Sigmoid colon (tissue), 7 donors: ENCODE results near the gene SPDL1. TPM values are rescaled to one million over a fixed set of nuclear protein-coding genes. Genes with fewer than 3 reads are reported as not detected.

Experiments used
- DNase-seq: peaks from one replicate; pipeline ENCODE4 v3.0.0-alpha.2; 2019
- H3K27ac ChIP-seq, 4 donors: fragments of 200-600 bp; sonication (generic); one replicate each; pipeline ENCODE4 v1.5.1; 2016 to 2019; ENCODE audit warnings: mild to moderate bottlenecking in 1 of 4
- H3K27me3 ChIP-seq, 3 donors: fragments of 200-600 bp; sonication (generic); one replicate each; pipeline ENCODE4 v1.5.1; 2019; ENCODE audit warnings: mild to moderate bottlenecking in 1 of 3
- H3K36me3 ChIP-seq, 4 donors: fragments of 200-600 bp; sonication (generic); one replicate each; pipeline ENCODE4 v1.5.1; 2016 to 2019
- H3K4me1 ChIP-seq, 4 donors: fragments of 200-600 bp; sonication (generic); one replicate each; pipeline ENCODE4 v1.5.1; 2017 to 2019
- H3K4me3 ChIP-seq, 4 donors: fragments of 200-600 bp; sonication (generic); one replicate each; pipeline ENCODE4 v1.5.1; 2017 to 2019; ENCODE audit warnings: mild to moderate bottlenecking in 2 of 4, moderate library complexity in 1 of 4
- H3K9me3 ChIP-seq, 4 donors: fragments of 200-600 bp in 3 of 4; sonication (generic) in 3 of 4; one replicate each; pipeline versions ENCODE4 v1.5.1 to v1.6.1; 2013 to 2019
- EP300 ChIP-seq, 4 donors: sonication (generic); formaldehyde crosslinking; IDR thresholded peaks; one replicate each; pipeline ENCODE4 v1.6.1; 2017; ENCODE audit warnings: antibody characterized with exemption in 4 of 4
- POLR2A ChIP-seq, 2 donors: fragments of 450-650 bp; IDR thresholded peaks; one replicate each; pipeline ENCODE4 v1.6.1; 2016; ENCODE audit warnings: antibody characterized with exemption in 2 of 2, mild to moderate bottlenecking in 2 of 2, moderate library complexity in 2 of 2
- POLR2AphosphoS5 ChIP-seq, 4 donors: sonication (generic); formaldehyde crosslinking; IDR thresholded peaks; one replicate each; pipeline ENCODE4 v1.6.1; 2017; ENCODE audit warnings: antibody characterized with exemption in 4 of 4
- WGBS, 2 donors: extraction: QIAGEN DNeasy Blood & Tissue Kit; methylation state at CpG; one replicate each; pipeline ENCODE4 v1.1.7; 2013; 5-methylcytosine and 5-hydroxymethylcytosine counted together
- intact Hi-C: fragments of 100-400 bp; cut with DNase I; formaldehyde crosslinking; loops from one replicate; pipeline ENCODE4 v1.15.1; 2023
- polyA plus RNA-seq, 3 donors: library from polyadenylated mRNA; stranded (reverse); fragments of 200-250 nt; gene quantifications; one replicate each; pipeline ENCODE4 v1.2.3, GENCODE V29; 2013
- total RNA-seq, 4 donors: library from RNA; depleted of rRNA; stranded (reverse); fragments of >200 nt; gene quantifications; one replicate each; pipeline ENCODE4 v1.1.0, GENCODE V29; 2016
- TF ChIP-seq, protein P1 (sequence below), 4 experiments: fragments of 450-650 bp in 3 of 4; fragments of 200-600 bp in 1 of 4; IDR thresholded peaks; one replicate each; pipeline ENCODE4 v1.5.1; 2016 to 2019; ENCODE audit warnings: antibody characterized with exemption in 4 of 4, mild to moderate bottlenecking in 3 of 4, moderate library complexity in 2 of 4
- donor health status: healthy with polysubstance abuse.
- donor health status: Bipolar disorder and iron deficiency.
- donor health status: healthy.

SPDL1 gene
- total and polyA plus RNA-seq, 7 donors, result 3.0 to 14.7 (median 8.0) TPM

DNA sequence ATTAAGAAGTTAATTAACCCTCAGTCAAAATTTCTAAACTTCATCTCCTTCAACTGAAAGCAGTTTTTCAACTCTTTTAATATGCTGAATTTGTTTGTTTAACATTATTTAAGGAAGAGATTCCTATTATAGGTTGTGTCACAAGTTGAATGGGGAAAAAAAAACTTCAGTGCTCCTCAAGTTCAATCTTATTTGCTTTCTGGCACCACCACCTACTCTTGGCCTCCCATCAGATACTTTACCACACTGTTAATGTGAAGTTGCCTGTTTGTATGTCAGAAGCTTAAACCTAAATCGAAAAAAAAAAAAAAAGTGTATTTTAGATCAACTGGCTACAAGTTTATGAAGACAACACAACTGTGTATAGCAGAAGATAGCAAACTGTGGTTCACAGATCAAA, 49.4 kb downstream of the SPDL1 start:
- Histone ChIP-seq H3K27ac (no peak overlapping the region), H3K4me1 (peaks cover 0 to 6% (median 5%) of the 10 kb centered on the region in 4 donors), H3K36me3 (no peaks in the 10 kb centered on the region), H3K27me3 (peaks cover 5 to 22% (median 10%) of the 10 kb centered on the region in 3 donors), H3K9me3 (no peaks in the 10 kb centered on the region), H3K4me3 (no peak overlapping the region)
- DNase-seq, result no peak
- intact Hi-C loops, result no loop called here
- TF ChIP-seq POLR2A (IDR thresholded peaks at IDR 0.05), result no peak
- no peak for TF ChIP-seq EP300 (IDR thresholded peaks at IDR 0.05)
- TF ChIP-seq POLR2AphosphoS5 (IDR thresholded peaks at IDR 0.05), result no peak
- TF ChIP-seq, protein P1, sequence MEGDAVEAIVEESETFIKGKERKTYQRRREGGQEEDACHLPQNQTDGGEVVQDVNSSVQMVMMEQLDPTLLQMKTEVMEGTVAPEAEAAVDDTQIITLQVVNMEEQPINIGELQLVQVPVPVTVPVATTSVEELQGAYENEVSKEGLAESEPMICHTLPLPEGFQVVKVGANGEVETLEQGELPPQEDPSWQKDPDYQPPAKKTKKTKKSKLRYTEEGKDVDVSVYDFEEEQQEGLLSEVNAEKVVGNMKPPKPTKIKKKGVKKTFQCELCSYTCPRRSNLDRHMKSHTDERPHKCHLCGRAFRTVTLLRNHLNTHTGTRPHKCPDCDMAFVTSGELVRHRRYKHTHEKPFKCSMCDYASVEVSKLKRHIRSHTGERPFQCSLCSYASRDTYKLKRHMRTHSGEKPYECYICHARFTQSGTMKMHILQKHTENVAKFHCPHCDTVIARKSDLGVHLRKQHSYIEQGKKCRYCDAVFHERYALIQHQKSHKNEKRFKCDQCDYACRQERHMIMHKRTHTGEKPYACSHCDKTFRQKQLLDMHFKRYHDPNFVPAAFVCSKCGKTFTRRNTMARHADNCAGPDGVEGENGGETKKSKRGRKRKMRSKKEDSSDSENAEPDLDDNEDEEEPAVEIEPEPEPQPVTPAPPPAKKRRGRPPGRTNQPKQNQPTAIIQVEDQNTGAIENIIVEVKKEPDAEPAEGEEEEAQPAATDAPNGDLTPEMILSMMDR (IDR thresholded peaks at IDR 0.05), result no peak
- WGBS, 2 donors, result 82 to 85% methylated on average over 1 of the region's 1 CpG

DNA sequence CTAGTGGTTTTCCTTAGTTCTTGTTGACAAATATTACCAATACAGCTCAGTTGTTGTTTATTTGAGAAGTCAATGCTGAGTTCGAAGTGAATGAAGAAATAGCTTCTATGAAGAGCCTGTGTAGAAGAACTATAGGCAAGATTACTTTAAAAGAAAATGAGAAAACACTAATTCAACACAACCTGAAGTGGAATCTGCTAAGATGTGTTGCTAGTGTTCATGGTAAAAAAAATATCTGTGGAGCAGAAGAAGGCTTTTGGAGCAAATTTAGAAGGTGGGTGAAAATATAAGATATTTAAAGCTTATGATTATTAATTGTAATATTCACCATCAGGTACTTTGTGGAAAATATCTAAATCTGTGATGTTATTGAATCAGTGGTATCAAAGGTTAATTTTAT, 51.0 kb downstream of the SPDL1 start:
- Histone ChIP-seq H3K27ac (no peak overlapping the region), H3K4me1 (peaks cover 0 to 6% (median 5%) of the 10 kb centered on the region in 4 donors), H3K27me3 (peaks cover 5 to 22% (median 10%) of the 10 kb centered on the region in 3 donors), H3K9me3 (no peaks in the 10 kb centered on the region), H3K36me3 (no peaks in the 10 kb centered on the region), H3K4me3 (no peak overlapping the region)
- intact Hi-C loops, result no loop called here
- no peak for DNase-seq
- no peak for TF ChIP-seq POLR2A (IDR thresholded peaks at IDR 0.05)
- TF ChIP-seq EP300 (IDR thresholded peaks at IDR 0.05), result no peak
- TF ChIP-seq, protein P1 (IDR thresholded peaks at IDR 0.05), result no peak
- no peak for TF ChIP-seq POLR2AphosphoS5 (IDR thresholded peaks at IDR 0.05)
- WGBS, 2 donors, result 82 to 88% methylated on average over 1 of the region's 1 CpG

DNA sequence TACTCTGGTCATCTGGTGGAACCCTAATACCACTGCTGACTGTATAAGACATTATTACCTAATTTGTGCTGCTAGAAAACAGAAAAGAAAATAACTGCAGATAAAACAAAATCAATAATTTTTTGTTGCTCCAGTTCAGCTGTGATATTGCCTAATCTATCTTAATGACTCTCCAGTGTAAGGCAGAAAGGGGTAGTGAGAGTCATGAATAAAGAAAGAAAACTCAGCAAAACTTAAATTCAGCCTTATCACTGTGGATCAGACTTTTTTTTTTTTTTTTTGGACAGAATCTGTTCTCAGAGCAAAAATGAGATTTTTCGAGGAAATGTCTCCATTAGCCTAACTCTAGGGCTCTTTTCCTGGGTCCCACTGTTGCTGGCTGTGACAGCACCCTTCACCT, 52.4 kb downstream of the SPDL1 start:
- Histone ChIP-seq H3K36me3 (no peaks in the 10 kb centered on the region), H3K27me3 (peaks cover 5 to 22% (median 10%) of the 10 kb centered on the region in 3 donors), H3K27ac (no peak overlapping the region), H3K9me3 (no peaks in the 10 kb centered on the region), H3K4me3 (no peak overlapping the region), H3K4me1 (peaks cover 0 to 6% (median 5%) of the 10 kb centered on the region in 4 donors)
- TF ChIP-seq POLR2A (IDR thresholded peaks at IDR 0.05), result no peak
- TF ChIP-seq EP300 (IDR thresholded peaks at IDR 0.05), result no peak
- no peak for TF ChIP-seq POLR2AphosphoS5 (IDR thresholded peaks at IDR 0.05)
- TF ChIP-seq, protein P1 (IDR thresholded peaks at IDR 0.05), result no peak
- WGBS, 2 donors, result 70 to 80% methylated on average over 1 of the region's 1 CpG
- no peak for DNase-seq
- intact Hi-C loops, result no loop called here

DNA sequence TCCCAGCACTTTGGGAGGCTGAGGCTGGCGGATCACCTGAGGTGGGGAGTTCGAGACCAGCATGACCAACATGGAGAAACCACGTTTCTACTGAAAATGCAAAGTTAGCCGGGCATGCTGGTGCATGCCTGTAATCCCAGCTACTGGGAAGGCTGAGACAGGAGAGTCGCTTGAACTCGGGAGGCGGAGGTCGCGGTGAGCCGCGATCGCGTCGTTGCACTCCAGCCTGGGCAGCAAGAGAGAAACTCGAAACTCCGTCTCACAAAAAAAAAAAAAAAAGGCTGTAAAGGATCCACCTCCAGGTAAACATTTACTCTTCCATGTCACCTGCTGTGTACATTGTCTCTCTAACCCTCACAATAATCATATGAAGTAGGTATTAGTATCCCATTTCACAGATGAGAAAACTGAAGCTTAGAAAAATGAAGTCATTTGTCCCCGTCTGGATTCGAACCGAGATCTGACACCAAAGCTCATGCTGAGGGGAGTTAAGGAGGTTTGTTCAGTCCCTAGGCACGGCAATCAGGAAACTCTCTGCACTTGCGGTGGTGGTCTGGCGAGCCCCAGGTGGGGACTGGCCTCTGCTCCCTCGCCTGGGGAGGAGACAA, 53.0 kb downstream of the SPDL1 start:
- Histone ChIP-seq H3K9me3 (no peaks in the 10 kb centered on the region), H3K36me3 (no peaks in the 10 kb centered on the region), H3K4me3 (peak overlapping the region in 3 of 4 donors; percentile 29 to 49 (median 43)), H3K27me3 (peaks cover 5 to 22% (median 10%) of the 10 kb centered on the region in 3 donors), H3K4me1 (peaks cover 0 to 6% (median 5%) of the 10 kb centered on the region in 4 donors), H3K27ac (peak overlapping the region in 1 of 4 donors; percentile 47)
- 39 to 52% methylated on average over 23 of the region's 23 CpGs for WGBS, 2 donors
- no peak for TF ChIP-seq POLR2AphosphoS5 (IDR thresholded peaks at IDR 0.05)
- no peak for TF ChIP-seq EP300 (IDR thresholded peaks at IDR 0.05)
- no peak for TF ChIP-seq POLR2A (IDR thresholded peaks at IDR 0.05)
- TF ChIP-seq, protein P1 (IDR thresholded peaks at IDR 0.05), result no peak
- intact Hi-C loops, result no loop called here
- DNase-seq, result no peak
